ENCODE results near the gene SND1.

DNA sequence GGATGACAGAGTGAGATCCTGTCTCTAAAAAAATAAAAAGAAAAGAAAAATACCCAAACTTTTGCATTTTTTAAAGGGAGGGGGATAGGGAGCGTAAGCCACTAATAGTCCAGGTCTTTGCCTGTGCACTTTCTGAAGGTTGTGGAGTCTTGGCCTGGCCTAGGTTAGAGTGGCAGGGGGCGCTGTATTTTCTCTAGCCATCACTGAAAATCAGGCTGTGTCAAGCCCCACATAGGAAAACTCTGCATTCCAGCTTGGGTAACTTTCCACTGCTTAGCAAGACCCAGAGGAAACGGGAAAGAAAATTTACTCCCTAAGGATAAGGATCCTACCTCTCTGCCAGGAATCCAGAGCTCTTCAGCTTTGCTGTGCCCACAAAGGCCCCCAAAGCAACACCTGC is 23.5 kb upstream of the SND1 start:
- no peak for TF ChIP-seq TCF12 (IDR thresholded peaks at IDR 0.05; ENCODE audit: low read depth)
- TF ChIP-seq YY1 (IDR thresholded peaks at IDR 0.05; ENCODE audit: low read depth), result no peak
- no peak for TF ChIP-seq USF1 (IDR thresholded peaks at IDR 0.05)
- no peak for TF ChIP-seq CREB1 (IDR thresholded peaks at IDR 0.05; ENCODE audit: low read depth)
- TF ChIP-seq REST (IDR thresholded peaks at IDR 0.05; ENCODE audit: low read depth), result no peak
- TF ChIP-seq EP300 (IDR thresholded peaks at IDR 0.05; ENCODE audit: borderline replicate concordance), result no peak
- no peak for TF ChIP-seq TAF1 (IDR thresholded peaks at IDR 0.05; ENCODE audit: low read depth)
- no peak for TF ChIP-seq FOXM1 (IDR thresholded peaks at IDR 0.05; ENCODE audit: borderline replicate concordance, low read depth)
- TF ChIP-seq RAD21 (IDR thresholded peaks at IDR 0.05; ENCODE audit: low read depth), result no peak

All from Ishikawa (cell line).